Stromal cell of bone marrow (primary cell): ENCODE measurements around the gene CD52.
"Not testable (repeated sequence)": the region's sequence is repeated elsewhere in the genome, so short reads cannot be mapped to it uniquely, and the experiment has no call there.

Experiments used
- DNase-seq: peaks from one replicate; pipeline ENCODE4 v3.0.0-alpha.2; 2012; ENCODE audit warnings: low read depth

The CD52 gene

DNA sequence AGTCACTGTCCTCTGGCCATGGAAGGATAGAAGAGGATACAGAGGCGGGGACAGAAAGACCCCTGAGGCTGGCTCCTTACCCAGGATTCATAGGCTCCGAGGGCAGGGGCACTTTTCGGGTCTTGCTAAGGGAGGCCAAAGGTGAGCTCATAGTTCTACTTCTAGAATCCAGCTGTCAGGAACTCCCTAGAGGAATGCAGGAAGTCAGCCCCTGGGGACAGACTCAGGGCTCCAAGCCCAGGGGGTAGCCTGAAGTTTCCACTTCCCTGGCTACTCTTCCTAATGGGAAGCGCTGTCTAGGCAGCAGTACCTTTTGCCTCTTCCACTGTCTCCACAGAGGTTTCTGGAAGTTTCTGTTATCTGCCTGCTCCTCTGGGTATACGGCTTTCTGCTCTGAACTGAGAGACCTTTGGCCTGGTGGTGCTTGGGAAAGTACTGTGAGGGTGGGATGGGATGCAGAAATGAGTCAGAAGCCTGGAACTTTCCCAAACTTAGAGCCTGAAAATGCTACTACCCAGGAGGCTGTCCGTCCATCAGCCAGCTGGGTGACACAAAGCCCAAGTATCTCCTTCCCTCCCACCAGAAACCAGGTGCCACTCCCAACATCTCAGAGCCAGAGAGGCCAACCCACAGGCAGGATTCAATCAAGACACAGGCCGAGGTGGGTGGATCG, 14.9 kb upstream of the CD52 start:
- DNase-seq: peak; percentile 54

DNA sequence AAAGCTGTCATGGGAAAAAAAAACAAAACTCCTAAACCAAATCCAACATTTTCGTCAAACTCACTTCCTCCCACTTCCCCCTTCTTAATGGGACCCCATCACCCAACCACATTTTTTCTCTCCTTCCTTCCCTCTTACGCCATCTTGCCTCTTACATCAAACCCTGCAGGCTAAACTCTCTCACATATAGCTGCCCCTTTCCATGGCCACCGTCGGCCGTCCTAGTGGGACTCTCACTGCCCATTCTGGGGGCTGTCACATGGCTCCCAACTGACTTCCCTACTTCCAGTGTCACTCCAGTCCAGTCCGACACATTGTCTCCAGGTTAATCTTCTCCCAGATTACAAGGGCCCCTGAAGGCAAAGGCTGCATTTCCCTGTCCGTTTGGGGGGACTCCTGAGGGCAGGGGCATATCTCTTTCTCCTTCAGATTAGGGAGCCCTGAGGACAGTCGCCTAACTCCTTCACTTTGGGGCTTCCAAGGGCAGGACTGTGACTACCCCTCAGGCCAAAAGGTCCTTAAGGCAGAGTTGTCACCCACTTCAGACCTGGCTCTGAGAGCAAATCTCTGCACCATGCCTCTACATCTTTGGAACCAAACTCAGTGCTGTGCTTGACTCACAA, 12.0 kb upstream of the CD52 start:
- no peak for DNase-seq

DNA sequence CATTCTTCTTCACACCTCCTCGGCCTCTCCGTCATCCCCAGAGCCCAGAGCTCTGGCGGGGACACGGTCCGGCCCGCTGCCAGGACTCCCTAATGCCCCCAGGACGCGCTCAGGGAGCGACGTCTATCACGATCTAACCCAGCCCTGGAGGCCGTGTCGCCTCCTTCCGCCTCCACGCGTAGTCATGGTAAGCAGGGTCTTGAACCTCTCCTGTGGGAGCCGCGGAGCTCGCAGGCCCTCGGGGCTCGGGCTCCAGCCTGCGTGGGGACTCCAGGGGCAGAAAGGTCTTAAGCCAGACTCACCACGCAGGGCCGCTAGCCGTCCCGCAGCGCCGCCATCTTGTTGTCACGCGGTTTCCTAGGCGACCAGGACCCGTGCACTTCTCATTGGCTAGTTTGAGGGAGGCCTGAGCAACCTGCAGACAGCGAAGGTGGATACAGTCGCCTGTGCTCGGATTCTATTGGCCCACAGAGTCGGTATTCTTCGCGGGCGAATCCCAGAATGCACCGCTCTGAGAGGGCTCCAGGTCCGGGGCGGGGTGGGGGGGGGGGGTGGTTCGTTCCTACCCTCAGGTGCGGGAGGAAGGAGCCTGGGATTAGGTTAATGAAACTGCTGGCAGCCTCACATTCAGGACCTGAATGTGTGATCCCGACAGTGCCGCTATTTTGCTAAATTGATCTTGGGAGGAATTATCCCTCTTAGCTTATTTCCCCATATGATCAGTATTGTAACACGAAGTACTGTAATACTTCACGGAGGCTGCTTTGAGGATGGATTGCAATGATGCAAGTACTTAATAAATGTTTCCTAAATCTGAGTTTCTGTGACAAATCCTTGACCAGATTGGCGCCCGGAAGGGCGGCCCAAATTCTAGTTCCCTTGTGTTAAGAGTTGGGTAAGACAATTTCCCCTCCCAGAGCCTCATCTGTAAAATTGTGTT, 11.2 kb upstream of the CD52 start, which contains the start of gene UBXN11:
UBXN11 (minus strand) TSS at position 347 of the 940 bp plus-strand sequence. CDS start 3,753 bp downstream, outside the sequence.
- DNase-seq: peak; percentile 93

DNA sequence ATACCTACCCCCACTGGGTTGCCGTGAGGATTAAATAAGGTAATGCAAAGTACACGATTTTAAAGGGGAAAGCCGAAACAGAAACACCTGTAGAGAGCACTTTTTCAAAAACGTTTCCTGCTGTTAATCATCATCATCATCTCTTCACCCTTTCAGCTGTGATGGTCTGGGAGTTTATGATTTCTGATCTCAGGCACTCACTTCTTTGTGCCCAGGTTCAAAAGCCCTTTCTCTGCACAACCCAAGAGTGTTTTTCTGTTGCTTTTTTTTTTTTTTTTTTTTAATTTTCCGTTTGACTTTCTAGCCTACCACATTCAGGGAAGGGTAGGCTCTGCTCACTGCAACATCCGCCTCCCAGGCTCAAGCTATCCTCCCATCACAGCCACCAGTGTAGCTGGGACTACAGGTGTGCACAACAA, 10.4 kb upstream of the CD52 start:
- no peak for DNase-seq

DNA sequence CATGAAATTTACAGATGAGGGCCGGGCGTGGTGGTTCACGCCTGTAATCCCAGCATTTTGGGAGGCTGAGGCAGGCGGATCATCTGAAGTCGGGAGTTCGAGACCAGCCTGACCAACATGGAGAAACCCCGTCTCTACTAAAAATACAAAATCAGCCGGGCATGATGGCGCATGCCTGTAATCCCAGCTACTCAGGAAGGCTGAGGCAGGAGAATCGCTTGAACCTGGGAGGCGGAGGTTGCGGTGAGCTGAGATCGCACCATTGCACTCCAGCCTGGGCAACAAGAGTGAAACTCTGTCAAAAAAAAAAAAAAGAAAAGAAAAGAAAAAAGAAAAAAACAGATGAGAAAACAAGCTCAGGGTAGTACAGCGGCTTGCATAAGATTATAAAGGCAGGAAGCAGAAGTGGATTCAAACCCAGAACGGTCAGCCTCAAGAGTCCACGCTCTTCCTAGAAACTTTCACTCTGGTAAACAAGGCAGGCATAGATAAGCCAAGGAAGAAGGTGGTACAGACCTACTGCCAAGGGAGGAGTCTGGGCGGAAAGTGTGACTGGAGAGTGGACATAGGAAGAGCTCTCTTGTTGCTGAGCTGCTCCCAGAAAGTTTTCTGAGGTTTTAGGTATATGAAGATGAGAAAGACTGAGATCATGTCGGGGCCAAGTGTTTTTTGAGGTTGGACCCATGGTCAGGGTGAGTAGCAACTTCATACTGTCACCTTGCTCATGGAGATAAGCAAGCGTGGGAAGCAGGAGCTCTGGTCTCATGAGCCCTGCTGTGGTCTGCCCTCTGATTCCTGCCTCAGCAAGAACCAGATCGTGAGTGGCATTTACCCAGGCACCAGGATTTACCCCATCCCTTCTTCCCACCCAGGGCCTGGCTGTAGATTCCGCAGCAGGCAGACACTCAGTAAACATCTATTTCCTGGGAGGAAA, 9.5 kb upstream of the CD52 start:
- not testable (repeated sequence) for DNase-seq

DNA sequence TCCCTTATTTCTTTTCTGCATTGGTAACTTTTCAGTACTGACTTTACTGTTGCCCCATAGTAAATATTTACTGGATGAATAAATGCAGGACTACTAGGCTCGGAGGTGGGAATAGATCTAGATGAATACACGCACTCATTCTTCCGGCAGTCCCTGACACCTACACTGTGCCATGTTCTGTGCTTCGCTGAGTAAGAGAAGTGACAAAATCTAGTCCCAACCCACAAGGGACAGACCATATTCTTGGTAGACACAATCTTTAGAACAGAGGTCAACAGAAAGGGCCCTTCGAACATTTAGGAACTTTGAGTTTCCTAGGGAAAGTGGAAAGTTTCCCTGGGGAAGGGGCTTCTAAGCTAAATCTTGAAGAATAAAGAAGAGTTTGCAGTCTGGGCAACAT, 3.3 kb upstream of the CD52 start:
- no peak for DNase-seq

DNA sequence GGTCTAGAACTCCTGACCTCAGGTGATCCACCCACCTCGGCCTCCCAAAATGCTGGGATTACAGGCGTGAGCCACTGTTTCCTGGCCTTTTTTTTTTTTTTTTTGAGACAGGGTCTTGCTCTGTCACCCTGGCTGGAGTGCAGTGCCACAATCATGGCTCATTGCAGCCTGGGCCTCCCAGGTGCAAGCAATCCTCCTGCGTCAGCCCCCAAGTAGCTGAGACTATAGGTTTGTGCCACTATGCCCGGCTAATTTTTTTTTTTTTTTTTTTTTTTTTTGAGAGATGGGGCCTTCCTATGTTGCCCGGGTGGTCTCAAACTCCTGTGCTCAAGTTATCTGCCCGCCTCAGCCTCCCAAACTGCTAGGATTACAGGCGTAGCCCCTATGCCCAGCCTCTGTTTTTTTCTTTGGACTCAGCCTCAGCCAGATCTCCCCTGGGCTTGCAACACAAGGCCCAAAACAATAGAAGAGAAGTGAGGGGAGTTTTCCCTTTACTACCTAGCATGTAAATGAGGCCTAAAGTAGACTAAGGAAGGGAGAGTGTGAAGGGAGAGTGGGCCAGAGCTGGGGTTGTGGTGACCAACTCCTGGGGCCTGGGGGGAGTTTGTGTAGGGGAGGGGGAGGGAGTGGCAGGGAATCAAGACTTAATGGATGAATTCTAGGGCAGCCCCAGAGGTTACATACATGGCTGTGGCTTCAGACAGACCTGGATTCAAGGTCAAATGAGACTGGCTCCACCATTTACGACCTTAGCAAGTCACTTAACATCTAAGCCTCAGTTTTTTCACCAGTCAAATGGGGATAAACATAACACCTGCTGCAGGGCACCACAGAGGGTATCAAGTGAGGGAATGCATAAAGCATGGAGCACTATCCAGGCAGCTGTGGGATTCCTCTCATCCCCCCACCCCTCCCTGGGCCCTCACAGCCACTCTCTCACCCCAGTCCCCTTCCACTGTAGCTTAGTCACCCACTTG, 1.6 kb upstream of the CD52 start:
- DNase-seq: no peak

DNA sequence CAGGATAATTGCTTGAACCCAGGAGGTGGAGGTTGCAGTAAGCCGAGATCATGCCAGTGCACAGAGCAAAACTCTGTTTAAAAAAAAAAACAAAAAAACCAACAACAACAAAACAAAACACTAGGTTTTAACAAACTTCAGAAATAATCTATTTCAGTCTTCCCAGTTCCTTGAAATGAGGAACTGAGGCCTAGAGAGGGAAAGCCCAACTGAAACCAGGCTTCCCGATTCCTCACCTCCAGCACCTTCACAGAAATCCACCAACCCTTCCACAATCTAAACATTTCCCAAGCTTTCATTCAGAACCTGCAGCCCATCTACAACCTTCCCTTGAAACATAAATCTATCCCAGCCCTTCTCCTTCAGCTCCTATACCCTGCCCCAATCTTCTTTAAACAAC, 612 bp upstream of the CD52 start:
- DNase-seq: no peak

DNA sequence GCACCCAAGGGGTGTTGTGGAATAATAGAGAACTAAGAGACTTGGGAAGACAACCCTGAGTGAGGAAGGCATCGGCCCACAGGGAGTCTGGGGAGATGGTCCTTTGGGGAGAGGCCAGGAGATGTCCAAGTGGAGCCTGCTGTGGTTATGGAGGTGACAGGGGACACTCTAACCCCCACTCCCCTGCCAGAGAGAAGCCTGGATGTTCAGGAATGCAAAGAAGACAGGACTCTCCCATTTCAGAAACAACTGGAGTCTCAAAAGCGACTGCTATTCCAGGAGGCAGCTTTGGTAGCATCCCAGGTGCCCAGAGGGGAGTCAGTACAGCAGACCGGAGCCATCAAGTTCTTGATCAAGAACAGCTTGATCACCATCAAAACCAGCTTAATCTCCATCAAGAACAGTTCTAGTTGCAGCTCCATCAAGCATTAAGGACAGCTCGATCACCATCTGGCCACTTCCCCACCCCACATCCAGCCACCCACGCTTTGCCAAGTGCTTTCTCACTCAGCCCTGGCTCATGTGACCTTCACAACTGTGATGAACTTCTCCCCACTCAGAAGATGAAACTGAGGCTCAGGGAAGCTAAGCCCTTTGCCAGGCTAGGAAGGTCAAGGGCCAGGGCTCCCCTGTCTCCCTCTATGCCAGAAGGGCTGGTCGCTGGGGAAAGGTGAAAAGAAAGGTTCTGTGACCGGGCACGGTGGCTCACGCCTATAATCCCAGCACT, 743 bp downstream of the CD52 start:
- DNase-seq: no peak

DNA sequence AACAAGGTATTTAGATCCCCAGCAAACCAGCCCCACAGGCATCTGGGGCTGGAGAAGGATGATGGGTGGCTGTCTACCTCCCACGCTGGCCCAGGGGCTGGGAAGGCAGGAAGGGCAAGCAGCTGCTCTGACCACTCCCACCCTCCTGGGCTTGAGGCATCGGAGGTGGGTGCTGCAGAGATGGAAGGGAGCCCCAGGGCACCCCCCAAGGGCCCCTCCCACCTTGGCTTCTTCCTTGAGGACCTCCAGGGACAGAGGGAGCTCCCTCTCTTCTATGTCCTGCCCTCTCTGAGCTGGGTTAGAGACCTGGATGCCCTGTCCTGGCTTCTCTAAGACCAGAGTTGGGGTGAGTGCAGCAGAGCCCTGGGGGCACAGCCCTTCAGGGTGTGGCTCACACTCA, 3.1 kb downstream of the CD52 start:
- no peak for DNase-seq

DNA sequence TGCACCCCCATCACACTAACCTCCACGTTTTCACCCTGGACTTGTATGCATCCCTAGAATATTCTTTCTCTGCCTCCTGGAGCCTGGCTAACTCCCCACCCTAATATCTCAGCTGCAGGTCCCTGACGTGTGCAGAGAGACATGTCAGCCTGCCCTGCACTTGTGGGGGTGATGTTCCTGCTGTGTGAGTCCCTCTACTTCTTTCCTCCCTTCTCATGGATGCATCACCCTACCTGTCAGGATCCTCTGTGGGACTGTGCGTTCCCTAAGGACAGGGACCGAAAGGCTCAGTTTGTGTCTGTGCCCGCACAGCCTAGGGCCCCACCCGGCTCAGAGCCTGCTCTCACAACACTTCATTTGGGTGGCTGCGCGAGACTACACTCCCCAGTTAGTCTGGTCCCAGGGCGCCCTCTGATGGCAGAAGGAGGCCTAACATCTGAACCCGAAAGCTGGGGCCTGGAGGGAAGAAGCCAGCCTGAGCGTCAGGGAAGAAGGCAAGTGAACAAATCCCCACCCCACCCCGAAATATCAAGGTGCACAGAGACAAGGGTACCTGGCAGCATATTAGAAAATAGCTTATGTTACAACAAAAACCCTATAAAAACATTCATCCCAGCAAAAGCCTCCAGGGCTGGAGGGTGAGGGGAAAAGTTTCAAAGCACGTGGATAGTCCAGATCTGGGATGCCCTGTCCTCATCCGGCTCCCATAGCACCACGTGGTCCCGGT, 3.7 kb downstream of the CD52 start:
- DNase-seq: peak; percentile 69

DNA sequence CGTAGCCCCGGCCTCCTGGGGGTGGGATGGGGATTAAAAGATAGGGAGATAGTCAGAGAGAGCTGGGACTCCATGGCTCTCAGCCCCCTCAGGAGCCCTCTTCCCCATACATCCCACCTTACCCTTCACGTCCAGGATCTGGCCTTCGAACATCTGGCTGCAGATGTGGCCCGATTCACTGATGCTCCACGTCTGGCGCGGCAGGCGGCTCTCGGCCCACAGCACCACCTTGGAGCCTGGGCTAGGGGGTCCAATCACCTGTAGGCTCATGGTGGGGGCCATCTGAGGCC, 4.2 kb downstream of the CD52 start:
- DNase-seq: no peak

DNA sequence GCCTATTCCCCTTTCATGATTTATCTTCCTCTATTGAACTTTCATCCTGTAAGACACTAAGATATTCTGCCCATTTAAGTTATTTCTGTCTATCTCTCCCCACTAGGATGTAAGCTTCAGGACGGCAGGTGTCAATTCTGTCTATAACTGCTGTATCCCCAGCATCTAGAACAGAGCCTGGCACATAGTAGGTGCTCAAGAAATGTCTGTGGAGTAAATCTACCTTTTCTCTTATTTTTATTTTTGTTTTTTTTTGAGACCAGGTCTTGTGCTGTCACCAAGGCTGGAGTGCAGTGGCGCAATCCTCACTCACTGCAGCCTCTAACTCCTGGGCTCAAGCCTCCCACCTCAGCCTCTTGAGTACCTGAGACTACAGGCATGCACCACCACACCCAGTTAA, 5.6 kb downstream of the CD52 start:
- DNase-seq: no peak

DNA sequence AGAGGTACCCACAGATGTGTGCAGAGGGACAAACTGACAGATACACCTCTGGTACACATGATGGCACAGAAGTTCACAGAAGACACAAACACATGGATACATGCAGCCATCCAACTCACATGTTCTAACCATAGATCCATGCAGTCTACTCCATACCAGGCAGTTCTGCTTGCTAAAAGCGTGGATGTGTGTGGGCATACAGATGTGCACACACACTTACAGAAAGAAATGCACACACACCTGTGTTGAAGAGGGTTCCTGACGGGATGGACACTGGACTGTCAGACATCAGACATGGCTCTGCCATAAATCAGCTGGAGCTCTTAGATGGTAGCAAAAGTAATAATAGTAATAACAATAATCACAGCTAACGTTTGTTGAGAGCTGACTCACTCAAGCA, 6.8 kb downstream of the CD52 start:
- DNase-seq: no peak

DNA sequence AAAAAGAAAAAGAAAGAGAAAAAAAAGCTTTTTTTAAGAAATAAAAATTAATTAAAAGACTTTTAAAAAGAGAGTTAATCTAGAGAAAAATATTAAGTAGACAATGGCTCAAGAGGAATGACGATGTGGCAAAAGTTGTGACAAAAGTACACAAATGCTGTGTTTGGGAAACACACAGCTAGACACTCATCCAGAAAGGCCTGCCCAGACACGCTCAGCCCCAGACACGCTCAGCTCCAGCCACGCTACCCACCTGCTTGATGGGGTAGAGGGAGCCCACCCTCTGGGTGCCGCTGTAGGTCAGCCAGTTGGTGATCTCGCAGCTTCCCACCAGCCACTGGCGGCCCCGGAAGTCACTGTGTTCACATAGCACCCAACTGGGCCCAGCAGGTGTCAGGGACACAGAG, 10.2 kb downstream of the CD52 start:
- no peak for DNase-seq

DNA sequence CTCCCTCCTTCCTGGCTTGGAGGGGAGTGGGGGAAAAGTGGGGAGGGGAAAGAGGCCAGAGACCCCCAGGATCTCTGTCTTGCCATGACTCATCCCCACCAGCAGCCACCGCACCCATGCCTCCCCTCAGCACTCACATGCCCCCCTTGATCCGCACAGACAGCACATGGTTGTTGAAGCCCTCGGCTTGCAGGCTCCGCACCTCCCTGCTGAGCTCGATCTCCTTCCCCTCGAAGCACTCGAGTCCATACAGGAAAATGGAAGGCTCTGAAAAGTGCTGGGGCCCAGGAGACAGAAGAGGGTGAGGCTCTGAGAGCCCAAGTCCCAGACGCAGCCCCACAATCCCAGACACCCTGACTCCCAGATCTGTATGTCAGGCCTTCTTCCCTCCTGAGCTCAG, 10.8 kb downstream of the CD52 start:
- no peak for DNase-seq

DNA sequence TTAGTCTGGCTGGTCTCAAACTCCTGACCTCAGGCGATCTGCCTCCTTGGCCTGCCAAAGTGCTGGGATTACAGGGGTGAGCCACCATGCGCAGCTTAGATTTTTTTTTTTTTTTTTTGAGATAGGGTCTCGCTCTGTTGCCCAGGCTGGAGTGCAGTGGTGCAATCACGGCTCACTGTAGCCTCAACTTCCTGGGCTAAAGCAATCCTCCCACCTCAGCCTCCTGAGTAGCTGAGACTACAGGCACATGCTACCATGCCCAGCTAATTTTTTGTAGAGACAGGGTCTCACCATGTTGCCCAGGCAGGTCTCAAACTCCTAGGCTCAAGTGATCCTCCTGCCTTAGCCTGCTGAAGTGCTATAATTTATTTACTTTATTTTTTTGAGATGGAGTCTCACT, 11.6 kb downstream of the CD52 start:
- DNase-seq: not testable (repeated sequence)

DNA sequence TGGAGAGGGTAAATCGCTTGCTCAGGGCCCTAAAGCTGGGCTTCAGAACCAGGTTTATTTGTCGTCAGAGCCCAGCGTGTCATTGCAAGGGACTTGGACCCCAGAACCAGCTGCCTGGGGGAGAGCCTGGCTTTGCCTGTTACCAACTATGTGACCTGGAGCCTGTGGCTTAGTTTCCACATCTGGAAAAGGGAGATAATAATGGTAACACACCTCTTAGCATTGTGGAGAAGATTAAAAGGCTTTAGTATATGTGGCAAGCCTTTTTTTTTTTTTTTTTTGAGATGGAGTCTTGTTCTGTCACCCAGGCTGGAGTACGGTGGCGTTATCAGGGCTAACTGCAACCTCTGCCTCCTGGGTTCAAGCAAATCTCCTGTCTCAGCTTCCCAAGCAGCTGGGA, 12.5 kb downstream of the CD52 start:
- DNase-seq: no peak

DNA sequence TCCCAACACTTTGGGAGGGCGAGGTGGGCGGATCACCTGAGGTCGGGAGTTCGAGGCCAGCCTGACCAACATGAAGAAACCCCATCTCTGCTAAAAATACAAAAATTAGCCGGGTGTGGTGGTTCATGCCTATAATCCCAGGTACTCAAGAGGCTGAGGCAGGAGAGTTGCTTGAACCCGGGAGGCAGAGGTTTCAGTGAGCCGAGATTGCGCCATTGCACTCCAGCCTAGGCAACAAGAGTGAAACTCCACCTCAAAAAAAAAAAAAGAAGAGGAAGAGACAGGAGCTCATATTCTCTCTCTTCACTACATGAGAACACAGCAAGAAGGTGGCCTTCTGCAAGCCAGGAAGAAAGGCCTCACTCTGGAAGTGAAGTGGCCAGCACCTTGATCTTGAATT, 15.6 kb downstream of the CD52 start:
- DNase-seq: not testable (repeated sequence)
